NCI-H526 treated with DMSO at 0.1 percent for 48 hours (cell line): Measurements from ENCODE around the gene SLC39A11.
"Not testable (repeated sequence)": the region's sequence is repeated elsewhere in the genome, so short reads cannot be mapped to it uniquely, and the experiment has no call there.

Source experiments
- DNase-seq: peaks from one replicate; lab custom pipeline; 2025; lab: John Stamatoyannopoulos, UW

The SLC39A11 gene

DNA sequence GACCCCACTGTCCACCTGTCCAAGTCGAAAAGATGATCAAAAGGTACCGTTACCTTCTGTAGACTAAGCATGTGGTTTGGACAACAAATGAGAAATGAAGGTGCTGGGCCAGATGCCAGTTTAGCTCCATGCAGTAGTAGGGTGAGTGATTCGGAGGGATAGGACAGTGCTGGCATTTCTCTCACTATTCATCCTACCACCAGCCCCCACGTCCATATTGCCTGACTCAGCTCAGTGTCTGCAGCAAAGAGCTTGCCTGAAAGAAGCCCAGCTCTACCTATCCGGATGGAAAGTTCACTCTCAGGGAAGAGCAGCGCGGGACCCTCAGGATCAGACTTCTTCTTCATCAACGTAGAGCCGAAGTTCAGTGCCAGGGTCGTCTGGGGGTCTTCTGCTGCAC lies 145.0 kb downstream of the SLC39A11 start:
- no peak for DNase-seq

DNA sequence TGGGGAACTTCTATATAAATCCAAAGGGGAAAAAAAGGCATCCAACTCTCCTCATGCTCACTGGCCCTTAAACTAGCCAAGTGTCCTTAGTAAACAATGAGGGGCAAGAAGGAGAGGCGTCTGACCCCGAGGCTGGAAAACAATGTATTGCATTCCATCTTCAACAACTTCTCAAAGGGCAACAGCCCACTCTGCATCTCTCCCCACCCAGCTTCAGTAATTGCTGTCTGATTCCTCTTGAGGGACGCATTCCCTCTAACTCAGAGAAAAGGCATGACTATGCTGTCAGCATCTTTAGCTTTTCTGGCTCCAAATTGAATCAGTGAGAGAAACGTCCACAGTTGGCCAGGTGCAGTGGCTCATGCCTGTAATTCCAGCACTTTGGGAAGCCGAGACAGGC lies 145.8 kb downstream of the SLC39A11 start:
- no peak for DNase-seq

DNA sequence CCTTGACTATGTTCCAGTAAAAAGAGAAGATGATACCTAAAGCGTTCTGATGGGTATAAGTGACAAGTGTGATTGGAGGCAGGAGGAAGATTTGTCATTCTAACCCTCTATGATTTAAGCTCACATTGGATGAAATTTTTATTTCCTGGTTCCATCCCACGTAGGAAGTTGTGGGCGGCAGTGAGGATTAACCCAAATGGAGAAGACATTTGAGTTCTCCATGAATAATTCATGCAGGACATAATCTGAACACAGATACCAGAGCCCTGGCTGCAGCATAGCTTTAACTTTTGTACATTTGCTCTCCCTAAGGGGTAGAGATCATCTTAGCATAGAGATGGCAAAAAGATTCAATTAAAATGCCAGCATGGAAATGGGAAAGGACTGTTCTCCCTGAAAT lies 146.3 kb downstream of the SLC39A11 start:
- no peak for DNase-seq

DNA sequence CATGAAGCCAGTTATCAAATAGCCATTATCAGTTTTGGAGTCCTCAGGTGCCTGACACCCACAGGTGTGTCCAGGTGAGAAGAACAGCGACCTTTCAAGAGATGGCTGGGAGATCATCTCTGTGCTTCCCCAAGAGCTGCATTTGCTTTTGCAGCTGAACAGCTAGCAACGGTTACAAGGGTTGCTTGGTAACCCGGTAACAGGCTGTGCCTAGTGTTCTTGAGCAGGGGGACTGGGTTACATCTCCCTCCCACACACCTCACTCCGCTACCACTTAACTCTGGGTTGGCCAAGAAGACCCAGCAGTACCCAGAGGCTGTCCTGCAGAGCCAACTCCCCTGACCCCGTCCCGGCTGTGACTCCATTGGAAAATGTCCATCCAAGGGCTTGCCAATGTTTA lies 147.0 kb downstream of the SLC39A11 start:
- no peak for DNase-seq

DNA sequence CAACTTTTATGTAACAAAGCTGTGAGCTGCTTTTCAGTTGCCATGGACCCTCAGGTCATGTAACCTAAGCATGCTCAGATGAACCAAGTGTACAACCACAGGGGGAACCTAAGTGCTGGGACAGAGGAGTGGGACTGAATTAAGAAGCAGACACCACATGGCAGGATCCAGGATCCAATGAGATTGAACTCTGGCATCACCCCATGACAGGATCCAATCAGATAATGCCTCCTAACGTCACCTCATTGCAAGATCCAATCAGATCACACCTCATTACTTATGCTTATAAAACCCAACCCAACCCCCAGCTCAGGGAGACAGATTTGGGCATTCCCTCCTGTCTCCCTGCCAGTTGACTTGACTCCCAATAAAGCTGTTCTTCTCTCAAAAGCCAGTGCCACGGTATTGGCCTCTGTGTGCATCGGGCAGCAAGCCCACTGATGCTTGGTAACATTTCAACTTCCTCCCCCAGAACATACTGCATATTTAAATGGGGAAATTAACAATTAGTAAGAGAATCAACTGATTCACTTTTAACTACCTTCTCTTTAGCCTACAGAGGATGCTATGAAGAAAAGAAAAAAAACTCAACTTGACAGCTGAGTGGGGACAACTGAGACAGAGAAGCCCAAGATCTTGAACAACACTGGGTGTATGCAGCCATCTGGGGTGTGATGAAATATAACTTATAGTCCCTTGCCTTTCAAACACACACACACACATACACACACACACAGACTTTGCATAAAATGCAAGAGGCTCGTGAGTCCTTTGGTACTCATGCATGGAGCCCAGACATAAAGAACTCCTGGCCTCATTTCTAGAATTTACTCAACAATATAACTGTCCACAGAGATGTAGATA lies 148.4 kb downstream of the SLC39A11 start:
- DNase-seq: no peak

DNA sequence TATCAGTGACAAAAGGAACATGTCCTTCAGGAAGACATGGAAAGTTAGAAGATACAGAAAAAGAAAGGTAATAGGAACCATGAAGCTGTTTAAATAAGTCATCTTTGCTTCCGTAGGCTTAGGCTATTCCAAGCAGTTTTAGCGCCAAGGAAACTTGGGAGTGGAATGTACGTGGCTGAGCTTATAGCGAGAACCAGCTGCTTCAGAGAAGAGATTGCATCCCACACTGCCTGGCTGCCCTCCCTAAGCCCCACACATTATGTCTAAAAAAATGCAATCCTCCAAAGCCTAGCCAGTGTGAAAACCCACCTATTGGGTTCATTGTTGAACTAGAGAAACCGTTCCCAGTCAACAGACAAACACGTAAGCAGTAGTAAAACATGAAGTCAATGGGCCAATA lies 149.9 kb downstream of the SLC39A11 start:
- DNase-seq: no peak

DNA sequence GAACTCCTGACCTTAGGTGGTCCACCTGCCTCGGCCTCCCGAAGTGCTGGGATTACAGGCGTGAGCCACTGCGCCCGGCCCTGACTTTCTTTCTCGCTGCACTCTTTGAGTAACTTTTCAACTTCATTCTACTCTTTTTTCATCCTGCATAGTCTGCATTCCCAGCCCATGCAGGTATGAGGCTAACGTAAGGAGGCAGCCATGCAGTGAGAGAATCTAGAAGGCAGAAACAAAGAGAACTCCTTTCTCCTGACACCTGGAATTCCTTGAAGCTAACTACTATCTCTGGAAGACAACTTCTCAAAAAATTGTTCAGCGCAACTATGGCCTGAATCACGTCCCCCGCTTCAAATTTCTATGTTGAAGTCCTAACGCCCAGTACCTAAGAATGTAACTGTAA lies 152.0 kb downstream of the SLC39A11 start:
- no peak for DNase-seq

DNA sequence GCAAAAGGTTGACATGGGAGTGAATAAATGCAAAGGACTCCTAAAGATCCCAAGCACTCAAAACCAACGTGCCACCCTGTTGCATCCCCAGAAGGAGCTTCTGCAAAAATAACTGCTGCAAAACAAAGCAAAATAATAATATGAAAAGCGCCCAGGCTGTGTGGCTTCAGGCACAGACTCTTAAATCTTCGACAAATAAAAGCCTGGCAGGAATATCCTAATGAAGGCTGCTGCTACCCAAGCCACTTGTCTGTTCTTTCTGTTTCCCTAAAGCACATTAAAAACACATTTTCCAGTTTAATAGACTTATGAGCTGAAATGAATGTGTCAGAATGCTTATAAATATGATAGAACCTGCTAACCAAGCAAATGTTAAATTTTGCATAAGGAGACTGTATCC lies 154.0 kb downstream of the SLC39A11 start:
- DNase-seq: no peak

DNA sequence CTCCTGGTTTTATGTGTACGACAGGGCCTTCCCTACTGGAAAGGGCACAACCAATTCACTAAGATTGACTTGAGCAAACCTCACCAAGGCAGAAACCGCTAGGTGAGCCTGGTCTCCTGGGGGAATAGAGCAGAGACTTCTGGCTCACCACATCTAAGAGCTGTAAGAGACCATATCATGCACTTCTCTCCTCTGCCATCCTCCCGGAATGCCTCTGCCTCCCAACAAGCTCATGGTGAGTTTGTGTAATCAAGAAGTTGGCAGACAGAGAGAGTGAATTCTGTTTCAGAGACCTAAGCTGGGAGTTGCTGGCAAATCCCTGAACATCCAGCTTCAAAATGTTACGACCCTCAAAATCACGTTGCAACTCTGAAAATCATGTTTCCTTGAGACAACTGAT lies 154.8 kb downstream of the SLC39A11 start:
- DNase-seq: no peak

DNA sequence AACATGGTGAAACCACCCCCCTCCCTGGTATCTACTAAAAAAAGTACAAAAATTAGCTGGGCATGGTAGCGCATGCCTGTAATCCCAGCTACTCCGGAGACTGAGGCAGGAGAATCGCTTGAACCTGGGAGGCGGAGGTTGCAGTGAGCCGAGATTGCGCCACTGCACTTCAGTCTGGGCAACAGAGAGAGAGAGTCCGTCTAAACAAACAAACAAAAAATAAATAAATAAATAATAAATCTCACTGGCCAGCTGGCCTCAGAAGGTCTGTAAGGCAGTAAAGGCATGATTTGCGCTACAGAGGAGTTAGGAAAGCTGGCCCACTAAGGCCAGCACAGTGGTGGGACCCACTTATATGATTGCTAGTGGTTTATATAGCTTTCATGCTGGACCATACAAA lies 155.2 kb downstream of the SLC39A11 start:
- not testable (repeated sequence) for DNase-seq

DNA sequence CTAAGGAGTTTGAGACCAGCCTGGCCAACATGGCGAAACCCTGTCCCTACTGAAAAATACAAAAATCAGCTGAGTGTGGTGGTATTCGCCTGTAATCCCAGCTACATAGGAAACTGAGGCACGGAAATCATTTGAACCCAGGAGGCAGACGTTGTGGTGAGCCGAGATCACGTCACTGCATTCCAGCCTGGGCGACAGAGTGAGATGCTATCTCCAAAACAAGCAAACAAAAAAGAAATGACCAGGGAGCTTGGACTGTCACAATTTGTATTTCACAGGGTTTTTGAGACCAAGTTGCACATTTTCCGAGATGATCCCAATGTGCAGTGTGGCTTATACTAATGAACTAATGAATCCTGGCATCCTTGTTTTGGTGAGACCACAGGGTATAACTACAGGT lies 156.5 kb downstream of the SLC39A11 start:
- DNase-seq: no peak

DNA sequence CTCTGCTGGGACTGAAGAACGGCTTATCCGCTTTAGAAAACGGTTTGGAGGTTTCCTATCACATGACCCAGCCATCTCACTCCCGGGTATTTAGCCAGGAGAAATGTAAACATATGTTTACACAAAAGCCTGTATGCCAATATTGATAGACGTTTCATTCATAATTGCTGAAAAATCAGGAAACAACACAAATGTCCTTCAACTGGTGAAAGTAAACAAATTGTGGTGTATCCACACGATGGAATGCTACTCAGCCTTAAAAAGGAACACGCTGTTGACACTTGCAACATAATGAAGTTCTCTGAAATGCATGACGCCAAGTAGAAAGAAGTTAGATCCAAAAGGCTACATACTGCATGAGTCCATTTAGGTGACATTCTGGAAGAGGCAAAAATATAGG lies 157.6 kb downstream of the SLC39A11 start:
- no peak for DNase-seq

DNA sequence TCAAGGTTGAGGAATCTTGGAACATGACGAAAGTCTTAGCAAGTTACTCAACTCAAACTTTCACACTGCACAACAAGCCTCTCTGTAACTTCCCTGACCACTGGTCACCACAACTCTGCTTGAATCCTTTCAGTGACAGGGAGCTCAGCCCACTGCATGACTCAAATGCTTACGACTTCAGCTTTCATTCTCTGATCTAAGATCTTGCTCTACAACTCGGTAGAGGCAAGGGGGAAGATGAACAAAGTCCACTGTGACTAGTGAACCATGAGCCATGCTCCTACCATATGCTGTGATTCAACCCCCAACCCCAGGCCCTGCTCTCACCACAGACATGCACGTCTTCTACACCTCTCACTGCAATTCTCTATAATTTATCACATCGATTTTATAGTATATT lies 160.9 kb downstream of the SLC39A11 start:
- DNase-seq: no peak

DNA sequence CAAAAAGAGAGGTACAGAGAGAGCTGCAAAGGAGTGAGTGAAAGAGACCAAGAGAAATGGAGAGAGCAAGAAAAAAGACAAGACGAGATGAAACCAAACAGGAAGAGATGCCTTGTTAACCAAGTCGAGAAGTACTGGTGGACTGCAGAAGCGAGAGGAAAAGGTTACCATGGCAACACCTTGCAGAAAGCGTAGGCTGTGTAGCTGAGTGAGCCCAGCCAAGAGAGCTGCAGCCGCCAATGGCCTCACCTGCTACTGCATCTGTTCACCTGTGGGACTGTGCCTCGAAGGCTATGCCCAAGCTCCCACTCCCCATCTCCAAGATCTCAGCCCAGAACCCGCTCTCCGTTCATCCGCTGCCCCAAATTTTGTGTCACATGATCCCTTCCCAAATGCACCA lies 161.3 kb downstream of the SLC39A11 start:
- no peak for DNase-seq

DNA sequence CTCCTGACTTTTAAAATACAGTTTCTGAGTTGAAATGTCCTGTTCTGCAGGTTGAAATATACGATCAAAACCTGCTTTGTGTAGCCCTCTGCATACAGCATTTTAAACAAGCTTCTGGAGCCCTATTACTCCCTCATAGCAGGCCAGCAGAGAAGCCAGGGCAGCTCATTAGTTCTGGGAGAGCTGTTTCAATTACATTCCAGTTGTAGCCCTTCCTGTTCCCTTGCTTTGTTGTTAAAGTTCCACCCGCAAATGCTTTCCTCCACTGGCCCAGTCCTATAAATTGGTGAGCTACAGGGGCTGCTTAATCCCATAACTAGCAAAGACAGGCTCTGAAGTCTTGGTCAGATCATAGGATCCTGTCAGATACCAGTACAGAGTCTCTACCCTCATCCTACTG lies 162.5 kb downstream of the SLC39A11 start:
- no peak for DNase-seq

DNA sequence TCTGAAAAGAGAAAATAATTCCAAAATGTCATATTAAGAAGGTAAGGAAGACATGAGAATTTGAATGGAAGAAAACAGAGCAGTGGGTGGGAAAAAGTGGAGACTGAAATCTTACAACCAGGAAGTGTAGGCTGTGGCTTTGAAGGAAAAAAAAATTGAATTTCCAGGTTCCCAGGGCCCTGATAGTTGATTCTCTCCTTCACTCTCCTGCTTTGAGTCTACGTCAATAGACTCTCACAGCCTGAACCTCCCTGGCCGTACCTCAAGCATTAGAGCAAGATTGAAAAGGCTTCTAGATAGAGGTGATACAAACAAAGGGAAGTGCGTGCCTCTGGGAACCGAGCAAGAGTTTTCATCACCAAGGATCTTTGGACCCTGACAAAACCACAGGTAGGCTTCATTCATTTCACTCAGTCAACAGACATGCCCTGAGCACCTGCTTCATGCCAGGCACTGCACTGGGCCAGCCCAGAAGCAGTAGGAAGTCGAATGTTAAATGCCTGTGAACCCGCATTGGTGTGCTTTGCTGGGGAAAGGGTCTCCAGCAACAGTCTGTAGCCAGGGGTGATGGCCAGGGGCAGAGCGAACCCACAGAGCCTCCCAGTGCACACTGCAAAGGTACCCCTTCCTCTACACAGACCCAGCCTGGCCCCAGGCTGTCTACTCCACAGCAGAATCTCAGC lies 163.9 kb downstream of the SLC39A11 start:
- no peak for DNase-seq

DNA sequence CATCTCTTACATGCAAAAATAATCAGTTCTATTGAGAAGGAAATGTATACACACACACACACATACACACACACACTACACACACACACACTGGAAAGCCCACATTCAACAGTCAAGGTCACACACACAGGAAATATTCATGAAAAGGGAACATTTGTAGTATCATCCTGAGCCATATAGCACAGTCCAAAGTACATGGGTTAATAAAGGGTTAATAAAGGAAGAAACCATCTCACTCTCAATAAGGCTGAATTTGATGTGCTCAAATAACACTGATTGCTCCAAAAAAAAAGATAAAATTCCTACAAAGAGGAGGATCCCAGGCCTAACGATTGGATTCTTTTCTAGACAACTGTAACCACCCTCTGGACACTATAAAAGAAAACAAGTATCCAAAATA lies 164.7 kb downstream of the SLC39A11 start:
- no peak for DNase-seq

DNA sequence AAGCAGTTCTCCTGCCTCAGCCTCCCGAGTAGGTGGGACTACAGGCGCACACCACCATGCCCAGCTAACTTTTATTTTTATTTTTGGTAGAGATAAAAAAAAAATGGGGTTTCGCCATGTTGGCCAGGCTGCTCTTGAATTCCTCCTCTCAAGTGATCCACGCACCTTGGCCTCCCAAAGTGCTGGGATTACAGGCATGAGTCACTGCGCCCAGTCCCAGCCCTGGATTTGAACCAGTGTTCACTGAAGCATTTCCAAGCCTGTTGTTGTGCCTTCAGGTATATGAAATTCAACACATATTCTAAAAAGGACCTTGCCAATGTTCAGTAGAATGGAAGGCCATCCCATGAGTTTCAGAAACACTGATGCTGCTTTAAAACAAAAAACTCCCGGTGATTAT lies 165.3 kb downstream of the SLC39A11 start:
- no peak for DNase-seq

DNA sequence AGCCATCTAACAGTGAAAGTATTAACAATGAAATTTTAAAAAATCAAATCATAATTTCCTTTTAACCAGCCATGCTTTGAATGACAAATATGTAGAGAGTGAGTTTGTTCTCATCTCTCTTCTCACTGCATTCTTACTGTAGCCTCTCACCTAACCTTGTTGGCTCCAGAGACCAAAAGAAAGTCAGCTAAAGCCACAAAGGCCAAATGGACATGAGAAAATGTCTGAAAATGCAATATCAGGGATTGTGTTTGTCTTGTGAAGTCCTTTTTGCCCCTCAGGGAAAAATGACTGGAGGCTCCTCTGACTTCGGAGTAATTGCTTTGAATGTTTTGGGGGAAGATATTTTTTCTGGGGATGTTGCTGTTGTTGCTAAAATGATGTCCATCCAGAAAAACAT lies 166.3 kb downstream of the SLC39A11 start:
- DNase-seq: no peak

DNA sequence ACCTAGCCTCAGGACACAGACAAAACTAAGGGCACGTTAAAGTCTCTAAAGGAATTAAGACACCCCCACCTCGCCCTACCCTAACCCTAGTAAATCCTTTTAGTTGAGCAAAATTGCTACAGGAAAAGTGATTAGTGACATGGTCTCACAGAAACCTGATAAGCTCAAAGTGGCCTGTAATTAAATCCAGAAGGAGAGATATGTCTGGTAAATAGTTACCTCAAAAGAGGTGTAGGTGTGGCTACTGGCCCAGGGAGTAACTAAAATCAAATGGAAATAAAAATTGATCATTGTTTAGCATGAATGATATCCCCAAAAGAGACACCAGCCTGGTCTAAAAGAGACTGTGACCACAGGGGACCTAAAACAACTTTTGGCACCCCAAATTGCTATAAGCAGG lies 168.3 kb downstream of the SLC39A11 start:
- no peak for DNase-seq

DNA sequence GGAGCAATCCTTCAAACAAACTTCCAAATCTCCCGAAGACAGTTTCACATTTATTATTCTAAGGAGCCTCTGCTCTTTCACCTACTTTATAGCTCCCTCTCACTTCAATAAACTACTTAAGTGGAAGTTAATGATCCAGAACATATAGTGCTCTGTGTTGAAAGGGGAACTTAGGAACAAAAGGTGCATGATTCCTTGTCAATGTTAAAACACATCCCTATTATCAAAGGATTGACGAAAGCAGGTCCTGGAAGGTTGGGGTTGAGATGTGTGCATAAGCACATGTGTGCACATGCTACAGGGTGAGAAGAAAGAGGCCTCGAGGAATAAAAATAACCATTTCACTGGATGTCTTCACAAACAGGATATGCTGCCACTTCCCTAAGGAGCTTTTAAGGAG lies 170.3 kb downstream of the SLC39A11 start:
- DNase-seq: no peak

DNA sequence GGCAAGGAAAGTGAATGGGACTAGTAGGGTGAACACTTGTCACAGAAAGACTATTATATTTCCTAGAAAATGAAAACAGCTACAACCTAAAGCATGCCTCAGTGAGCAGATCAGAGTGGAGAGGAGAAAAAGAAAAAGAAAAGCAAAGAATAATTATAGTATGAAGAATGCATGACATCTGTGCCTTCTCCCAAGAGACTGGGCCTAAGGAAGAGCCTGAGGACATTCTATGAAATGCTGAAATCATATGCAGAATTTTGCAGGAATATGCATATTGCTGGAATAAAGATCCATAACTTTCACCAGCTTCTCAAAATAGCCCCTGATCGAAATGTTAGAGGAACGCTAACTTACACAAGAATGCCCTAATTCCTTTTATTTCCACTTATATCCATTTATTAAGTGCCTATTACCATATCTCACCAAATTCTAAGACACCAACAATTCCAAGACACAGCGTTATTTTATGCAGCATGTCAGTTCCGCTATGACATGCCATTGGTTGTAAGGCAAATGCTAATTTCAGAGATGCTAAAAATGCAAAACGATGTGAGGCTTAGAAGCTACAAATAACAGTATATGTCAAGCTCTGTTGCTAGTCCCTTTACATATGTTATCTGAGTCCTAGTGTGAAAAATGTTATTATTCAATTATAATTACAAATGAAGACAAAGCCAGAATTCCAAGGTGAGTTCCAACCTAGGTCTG lies 171.0 kb downstream of the SLC39A11 start:
- DNase-seq: no peak

DNA sequence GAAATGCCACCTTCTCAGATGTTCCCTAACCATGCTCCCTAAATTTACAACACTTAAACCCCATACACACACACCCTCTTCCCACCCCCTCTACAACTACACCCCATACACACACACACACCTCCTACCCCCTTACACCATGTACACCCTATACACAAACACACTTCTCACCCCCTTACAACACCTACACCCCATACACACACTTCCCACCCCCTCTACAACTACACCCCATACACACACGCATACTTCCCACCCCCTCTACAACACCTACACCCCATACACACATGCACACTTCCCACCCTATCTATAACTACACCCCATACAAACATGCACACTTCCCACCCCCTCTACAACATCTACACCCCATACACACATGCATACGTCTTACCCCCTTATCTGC lies 172.0 kb downstream of the SLC39A11 start:
- no peak for DNase-seq
